Hepatocyte (in vitro differentiated cells): ENCODE measurements around the gene ADGRE2. TPM values are rescaled to one million over a fixed set of nuclear protein-coding genes. Genes with fewer than 3 reads are reported as not detected.

Experiments
- DNase-seq: peaks from one replicate; pipeline ENCODE4 v3.0.0-alpha.2; 2016; ENCODE audit warnings: low spot score
- H2AFZ ChIP-seq: fragments of 200-600 bp; sonication (generic); 2 replicates; pipeline ENCODE4 v1.6.0; 2016; ENCODE audit warnings: antibody characterized with exemption, mild to moderate bottlenecking
- H3K27ac ChIP-seq: fragments of 200-600 bp; sonication (generic); 2 replicates; pipeline ENCODE4 v1.5.1; 2016; ENCODE audit warnings: mild to moderate bottlenecking
- H3K27me3 ChIP-seq: fragments of 200-600 bp; sonication (generic); 2 replicates; pipeline ENCODE4 v1.6.1; 2016
- H3K36me3 ChIP-seq: fragments of 200-600 bp; sonication (generic); replicated peaks from 2 replicates; pipeline ENCODE4 v1.5.1; 2016; ENCODE audit warnings: low read depth; ENCODE audit not compliant: insufficient read depth
- H3K4me1 ChIP-seq: fragments of 200-600 bp; sonication (generic); 2 replicates; pipeline ENCODE4 v1.5.1; 2016; ENCODE audit warnings: mild to moderate bottlenecking, moderate library complexity; ENCODE audit not compliant: insufficient read depth
- H3K4me2 ChIP-seq: fragments of 200-600 bp; sonication (generic); 2 replicates; pipeline ENCODE4 v1.6.0; 2016
- H3K4me3 ChIP-seq: fragments of 200-600 bp; sonication (generic); 2 replicates; pipeline ENCODE4 v1.5.1; 2016; ENCODE audit warnings: mild to moderate bottlenecking
- H3K79me2 ChIP-seq: fragments of 200-600 bp; sonication (generic); 2 replicates; pipeline ENCODE4 v1.6.0; 2017; ENCODE audit warnings: mild to moderate bottlenecking
- H3K9me2 ChIP-seq: fragments of 200-600 bp; sonication (generic); replicated peaks from 2 replicates; pipeline ENCODE4 v1.6.0; 2017; ENCODE audit warnings: mild to moderate bottlenecking; ENCODE audit not compliant: insufficient read depth
- H3K9me3 ChIP-seq: fragments of 200-600 bp; sonication (generic); 2 replicates; pipeline ENCODE4 v1.5.1; 2016; ENCODE audit warnings: low read depth, mild to moderate bottlenecking
- H4K20me1 ChIP-seq: fragments of 200-600 bp; sonication (generic); 2 replicates; pipeline ENCODE4 v1.6.0; 2016; ENCODE audit warnings: mild to moderate bottlenecking; ENCODE audit not compliant: insufficient read depth, poor library complexity, severe bottlenecking
- EZH2 ChIP-seq: fragments of 200-600 bp; sonication (generic); IDR thresholded peaks from 2 replicates; pipeline ENCODE4 v1.6.1; 2016; ENCODE audit warnings: antibody characterized with exemption, mild to moderate bottlenecking, borderline replicate concordance
- EZH2phosphoT487 ChIP-seq: fragments of 200-600 bp; sonication (generic); IDR thresholded peaks from one replicate; pipeline ENCODE4 v1.6.1; 2018; ENCODE audit warnings: antibody characterized with exemption, mild to moderate bottlenecking, low read depth, moderate library complexity; ENCODE audit not compliant: unreplicated experiment, severe bottlenecking
- WGBS: methylation state at CpG from one replicate; pipeline ENCODE4 v1.1.6; 2016; ENCODE audit warnings: low lambda C conversion rate; ENCODE audit errors: missing lambda C conversion rate; 5-methylcytosine and 5-hydroxymethylcytosine counted together
- polyA plus RNA-seq: library from polyadenylated mRNA; unstranded; fragments of >200 nt; fragmentation: Nextera tagmentation; extraction: Ambion mirVana; gene quantifications from 2 replicates; pipeline ENCODE4 v1.2.1, GENCODE V29; 2016
- total RNA-seq: library from RNA; depleted of rRNA; stranded (reverse); fragments of >200 nt; gene quantifications from 2 replicates; pipeline ENCODE4 v1.2.3, GENCODE V29; 2014
- TF ChIP-seq, protein P1 (sequence below): fragments of 200-600 bp; sonication (generic); IDR thresholded peaks from 2 replicates; pipeline ENCODE4 v1.5.1; 2016; ENCODE audit warnings: antibody characterized with exemption, mild to moderate bottlenecking; ENCODE audit not compliant: poor library complexity

ADGRE2 gene
- total and polyA plus RNA-seq, 2 experiments from 2014 or later: 0.57 to 2.1 TPM

DNA sequence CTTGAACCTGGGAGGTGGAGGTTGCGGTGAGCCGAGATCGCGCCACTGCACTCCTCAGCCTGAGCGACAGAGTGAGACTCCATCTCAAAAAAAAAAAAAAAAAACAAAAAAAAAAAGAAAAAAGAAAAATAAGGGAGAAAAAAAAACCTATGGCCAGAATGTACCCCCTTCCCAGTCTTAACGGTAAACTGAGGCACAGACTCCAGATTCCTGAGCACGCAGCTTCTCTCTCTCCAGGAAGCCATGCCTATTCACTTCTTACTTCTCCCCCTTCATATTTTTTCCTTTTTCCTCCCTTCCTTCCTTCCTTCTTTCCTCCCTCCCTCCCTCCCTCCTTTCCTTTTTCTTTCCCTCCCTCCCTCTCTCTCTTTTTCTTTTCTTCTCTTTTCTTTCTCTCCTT lies 5.4 kb downstream of the ADGRE2 start:
- no peaks in the 10 kb centered on the region for H3K27me3 ChIP-seq
- H3K4me2 ChIP-seq: no peak overlapping the region
- no peak overlapping the region for H3K27ac ChIP-seq
- no peaks in the 10 kb centered on the region for H3K36me3 ChIP-seq
- no peak for DNase-seq
- H3K79me2 ChIP-seq: no peaks in the 10 kb centered on the region
- TF ChIP-seq EZH2phosphoT487 (no peak), EZH2 (no peak)
- TF ChIP-seq, protein P1, sequence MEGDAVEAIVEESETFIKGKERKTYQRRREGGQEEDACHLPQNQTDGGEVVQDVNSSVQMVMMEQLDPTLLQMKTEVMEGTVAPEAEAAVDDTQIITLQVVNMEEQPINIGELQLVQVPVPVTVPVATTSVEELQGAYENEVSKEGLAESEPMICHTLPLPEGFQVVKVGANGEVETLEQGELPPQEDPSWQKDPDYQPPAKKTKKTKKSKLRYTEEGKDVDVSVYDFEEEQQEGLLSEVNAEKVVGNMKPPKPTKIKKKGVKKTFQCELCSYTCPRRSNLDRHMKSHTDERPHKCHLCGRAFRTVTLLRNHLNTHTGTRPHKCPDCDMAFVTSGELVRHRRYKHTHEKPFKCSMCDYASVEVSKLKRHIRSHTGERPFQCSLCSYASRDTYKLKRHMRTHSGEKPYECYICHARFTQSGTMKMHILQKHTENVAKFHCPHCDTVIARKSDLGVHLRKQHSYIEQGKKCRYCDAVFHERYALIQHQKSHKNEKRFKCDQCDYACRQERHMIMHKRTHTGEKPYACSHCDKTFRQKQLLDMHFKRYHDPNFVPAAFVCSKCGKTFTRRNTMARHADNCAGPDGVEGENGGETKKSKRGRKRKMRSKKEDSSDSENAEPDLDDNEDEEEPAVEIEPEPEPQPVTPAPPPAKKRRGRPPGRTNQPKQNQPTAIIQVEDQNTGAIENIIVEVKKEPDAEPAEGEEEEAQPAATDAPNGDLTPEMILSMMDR: no peak
- no peaks in the 10 kb centered on the region for H3K4me1 ChIP-seq
- no peaks in the 10 kb centered on the region for H4K20me1 ChIP-seq
- 97% methylated on average over 7 of the region's 7 CpGs for WGBS
- no peak overlapping the region for H3K4me3 ChIP-seq
- no peaks in the 10 kb centered on the region for H3K9me2 ChIP-seq
- H3K9me3 ChIP-seq: no peaks in the 10 kb centered on the region
- H2AFZ ChIP-seq: no peak overlapping the region

DNA sequence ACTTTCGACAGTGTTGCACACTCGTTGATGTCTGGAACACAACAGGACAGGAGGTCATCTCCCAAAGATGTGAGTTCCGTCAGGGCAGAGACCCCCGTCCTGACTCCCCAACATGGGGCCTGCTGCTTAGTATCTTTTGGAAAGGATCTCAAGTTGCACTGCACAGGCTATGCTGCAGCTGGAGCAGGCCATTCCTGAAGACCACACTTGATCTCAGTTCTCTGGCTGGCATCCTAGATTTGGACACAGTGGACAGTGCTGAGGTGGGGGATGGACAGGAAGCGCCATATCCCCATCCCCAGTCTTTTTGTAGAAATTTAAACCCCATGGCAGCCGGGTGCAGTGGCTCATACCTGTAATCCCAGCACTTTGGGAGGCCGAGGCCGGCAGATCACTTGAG lies 5.9 kb downstream of the ADGRE2 start:
- Histone ChIP-seq H3K27ac (no peak overlapping the region), H3K9me2 (no peaks in the 10 kb centered on the region), H3K4me1 (no peaks in the 10 kb centered on the region), H4K20me1 (no peaks in the 10 kb centered on the region), H3K4me3 (no peak overlapping the region), H2AFZ (no peak overlapping the region), H3K4me2 (no peak overlapping the region), H3K27me3 (no peaks in the 10 kb centered on the region), H3K79me2 (no peaks in the 10 kb centered on the region), H3K36me3 (no peaks in the 10 kb centered on the region), H3K9me3 (no peaks in the 10 kb centered on the region)
- no peak for DNase-seq
- TF ChIP-seq EZH2phosphoT487 (no peak), EZH2 (no peak)
- TF ChIP-seq, protein P1: no peak
- WGBS: 87% methylated on average over 8 of the region's 8 CpGs

DNA sequence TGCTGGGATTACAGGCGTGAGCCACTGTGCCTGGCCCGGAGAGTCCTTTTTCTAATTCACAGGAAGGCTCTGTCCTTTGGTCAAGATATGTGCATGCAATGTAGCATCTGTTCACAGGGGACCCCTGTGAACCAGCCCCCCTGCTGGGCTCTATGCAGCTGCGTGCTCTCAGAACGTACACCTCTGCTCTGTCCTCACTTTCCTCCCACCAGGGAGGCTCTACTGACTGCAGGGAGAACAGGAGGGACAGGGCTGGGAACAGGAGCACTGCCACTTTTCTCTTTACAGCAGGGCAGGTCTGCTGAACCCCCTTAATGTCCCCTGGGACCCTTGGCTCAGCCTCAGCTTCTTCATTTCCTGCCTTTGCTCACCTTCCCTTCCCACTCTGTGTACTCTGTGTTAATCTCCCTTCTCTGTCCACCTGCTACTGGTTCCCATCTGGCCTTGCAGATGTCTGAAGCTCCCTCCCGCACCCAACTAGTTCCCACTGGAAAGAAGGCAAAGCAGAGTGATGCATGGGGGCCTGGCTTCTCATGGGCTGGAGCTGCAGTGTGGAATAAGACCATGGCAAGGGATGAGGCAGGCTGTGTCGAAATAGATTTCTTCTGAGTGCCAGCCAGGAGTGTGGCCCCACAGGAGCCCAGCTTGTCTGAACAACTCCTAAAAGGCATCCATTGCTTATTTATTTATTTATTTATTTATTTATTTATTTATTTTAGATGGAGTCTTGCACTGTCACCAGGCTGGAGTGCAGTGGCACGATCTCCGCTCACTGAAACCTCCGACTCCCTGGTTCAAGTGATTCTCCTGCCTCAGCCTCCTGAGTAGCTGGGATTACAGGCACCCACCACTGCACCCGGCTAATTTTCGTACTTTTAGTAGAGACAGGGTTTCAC lies 7.2 kb downstream of the ADGRE2 start:
- no peaks in the 10 kb centered on the region for H4K20me1 ChIP-seq
- H3K79me2 ChIP-seq: no peaks in the 10 kb centered on the region
- no peak for DNase-seq
- H3K27me3 ChIP-seq: no peaks in the 10 kb centered on the region
- no peak overlapping the region for H3K27ac ChIP-seq
- no peaks in the 10 kb centered on the region for H3K9me3 ChIP-seq
- TF ChIP-seq EZH2phosphoT487: no peak
- no peak for TF ChIP-seq EZH2
- TF ChIP-seq, protein P1: no peak
- H3K36me3 ChIP-seq: no peaks in the 10 kb centered on the region
- H2AFZ ChIP-seq: no peak overlapping the region
- H3K4me1 ChIP-seq: no peaks in the 10 kb centered on the region
- no peaks in the 10 kb centered on the region for H3K9me2 ChIP-seq
- H3K4me3 ChIP-seq: no peak overlapping the region
- 83% methylated on average over 11 of the region's 11 CpGs for WGBS
- no peak overlapping the region for H3K4me2 ChIP-seq
